ENCODE measurements around the gene TMEM175.

Gene TMEM175

DNA sequence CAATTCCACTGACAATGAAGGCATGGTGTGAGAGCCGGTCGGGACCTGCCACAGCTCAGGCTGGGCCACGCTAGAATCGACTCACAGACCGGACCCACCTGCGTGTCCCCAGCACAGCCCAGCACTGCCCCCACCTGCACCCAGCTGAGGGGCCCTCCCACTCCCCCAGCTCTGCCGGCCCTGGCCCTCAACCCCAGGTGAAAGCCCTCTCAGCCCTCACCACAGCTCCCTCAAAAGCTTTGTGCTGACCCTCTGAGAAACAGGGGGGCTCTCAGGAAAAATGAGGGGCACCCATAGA is 25.2 kb upstream of the TMEM175 start:
- TF ChIP-seq ZNF76 (tag by site-specific recombination; IDR thresholded peaks at IDR 0.05; ENCODE audit: borderline replicate concordance, low read depth) (no peak), ZNF501 (tag by site-specific recombination; IDR thresholded peaks at IDR 0.05) (no peak), HOXD13 (CRISPR knock-in tag; IDR thresholded peaks at IDR 0.05; ENCODE audit: borderline replicate concordance) (no peak)
- no peak overlapping the region for H3K27ac ChIP-seq (ENCODE audit: extremely low read depth, low read depth, low read length)
- ChIA-PET POLR2A (no interaction called here), CTCF (no interaction called here)
- H3K4me1 ChIP-seq (ENCODE audit: control insufficient read depth, insufficient read depth, low read length), result no peaks in the 10 kb centered on the region
- no peak overlapping the region for H3K4me3 ChIP-seq (ENCODE audit: low read depth, low read length)
- H3K36me3 ChIP-seq (ENCODE audit: control insufficient read depth in 2 of 2, insufficient read depth in 1 of 2, low read length in 2 of 2), result peaks cover 0 to 48% of the 10 kb centered on the region in 2 experiments; a peak in 2 of 3 replicates
- no peaks in the 10 kb centered on the region for H3K9me3 ChIP-seq (ENCODE audit: control insufficient read depth, insufficient read depth, low read depth, low read length)

DNA sequence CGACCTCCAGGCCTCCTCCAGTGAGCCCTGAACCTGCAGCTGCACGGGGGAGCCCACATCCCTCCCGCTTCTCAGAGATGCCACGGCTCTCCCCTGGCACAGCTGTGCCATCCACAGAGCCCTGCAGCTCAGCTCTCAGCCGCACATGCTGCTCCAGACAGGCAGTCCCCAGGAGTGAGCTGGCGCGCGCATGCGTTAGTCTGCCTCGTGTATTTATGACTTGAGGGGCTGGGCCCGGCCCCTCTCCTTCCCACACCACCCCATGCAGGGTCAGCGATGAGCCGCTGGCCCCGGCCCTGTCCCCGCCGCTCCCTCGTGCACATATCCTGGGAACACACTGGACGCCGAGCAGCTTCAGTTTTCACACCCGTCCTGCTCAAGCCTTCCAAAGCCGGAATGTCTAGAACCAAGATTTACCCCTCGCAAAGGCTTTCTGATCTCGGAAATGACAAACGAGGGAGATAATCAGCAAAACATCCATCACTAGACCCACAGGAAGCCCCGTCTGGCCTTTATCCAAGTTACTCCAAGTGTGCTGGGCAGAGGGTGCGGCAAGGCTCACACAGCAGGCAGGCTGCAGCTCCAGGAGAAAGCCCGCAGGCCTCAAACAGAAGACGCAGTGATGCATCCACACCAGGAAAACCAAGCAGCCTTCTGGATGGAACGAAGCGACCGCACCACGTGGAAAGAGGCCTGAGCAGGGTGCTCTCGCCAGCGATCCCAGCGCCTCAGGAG is 24.4 kb upstream of the TMEM175 start:
- Histone ChIP-seq H3K4me3 (ENCODE audit: low read depth, low read length) (no peak overlapping the region), H3K9me3 (ENCODE audit: control insufficient read depth, insufficient read depth, low read depth, low read length) (no peaks in the 10 kb centered on the region), H3K36me3 (ENCODE audit: control insufficient read depth in 2 of 2, insufficient read depth in 1 of 2, low read length in 2 of 2) (peaks cover 0 to 54% of the 10 kb centered on the region in 2 experiments; a peak in 2 of 3 replicates), H3K27ac (ENCODE audit: extremely low read depth, low read depth, low read length) (no peak overlapping the region), H3K4me1 (ENCODE audit: control insufficient read depth, insufficient read depth, low read length) (no peaks in the 10 kb centered on the region)
- ChIA-PET POLR2A (no interaction called here), CTCF (no interaction called here)
- TF ChIP-seq ZNF624 (tag by site-specific recombination; IDR thresholded peaks at IDR 0.05) (no peak), ZIC2 (tag by site-specific recombination; IDR thresholded peaks at IDR 0.05) (0 out of 2 replicates have a peak, but pooled peaks have one; percentile 9)

DNA sequence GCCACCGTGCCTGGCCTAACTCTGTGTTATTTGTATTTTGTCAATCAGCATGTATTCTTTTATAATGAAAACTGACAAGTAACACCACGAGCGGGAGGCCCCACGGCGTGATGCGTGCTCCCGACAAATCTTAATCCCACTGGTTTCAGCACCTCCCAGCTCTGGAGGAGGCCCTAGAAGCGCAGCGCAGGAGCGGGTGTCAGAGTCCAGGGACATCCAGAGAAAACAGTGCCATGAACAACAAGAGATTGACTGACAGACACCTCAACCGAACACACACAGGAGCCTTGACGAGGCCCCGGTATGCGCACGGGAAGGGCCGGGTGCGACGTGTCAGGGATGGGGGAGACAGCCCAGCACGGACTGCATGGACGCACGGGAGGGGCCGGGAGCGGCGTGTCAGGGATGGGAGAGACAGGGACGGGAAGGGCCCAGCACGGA is 23.1 kb upstream of the TMEM175 start:
- CTCF ChIA-PET, result no interaction called here
- H3K4me1 ChIP-seq (ENCODE audit: control insufficient read depth, insufficient read depth, low read length), result no peaks in the 10 kb centered on the region
- POLR2A ChIA-PET, result no interaction called here
- TF ChIP-seq, protein P1, sequence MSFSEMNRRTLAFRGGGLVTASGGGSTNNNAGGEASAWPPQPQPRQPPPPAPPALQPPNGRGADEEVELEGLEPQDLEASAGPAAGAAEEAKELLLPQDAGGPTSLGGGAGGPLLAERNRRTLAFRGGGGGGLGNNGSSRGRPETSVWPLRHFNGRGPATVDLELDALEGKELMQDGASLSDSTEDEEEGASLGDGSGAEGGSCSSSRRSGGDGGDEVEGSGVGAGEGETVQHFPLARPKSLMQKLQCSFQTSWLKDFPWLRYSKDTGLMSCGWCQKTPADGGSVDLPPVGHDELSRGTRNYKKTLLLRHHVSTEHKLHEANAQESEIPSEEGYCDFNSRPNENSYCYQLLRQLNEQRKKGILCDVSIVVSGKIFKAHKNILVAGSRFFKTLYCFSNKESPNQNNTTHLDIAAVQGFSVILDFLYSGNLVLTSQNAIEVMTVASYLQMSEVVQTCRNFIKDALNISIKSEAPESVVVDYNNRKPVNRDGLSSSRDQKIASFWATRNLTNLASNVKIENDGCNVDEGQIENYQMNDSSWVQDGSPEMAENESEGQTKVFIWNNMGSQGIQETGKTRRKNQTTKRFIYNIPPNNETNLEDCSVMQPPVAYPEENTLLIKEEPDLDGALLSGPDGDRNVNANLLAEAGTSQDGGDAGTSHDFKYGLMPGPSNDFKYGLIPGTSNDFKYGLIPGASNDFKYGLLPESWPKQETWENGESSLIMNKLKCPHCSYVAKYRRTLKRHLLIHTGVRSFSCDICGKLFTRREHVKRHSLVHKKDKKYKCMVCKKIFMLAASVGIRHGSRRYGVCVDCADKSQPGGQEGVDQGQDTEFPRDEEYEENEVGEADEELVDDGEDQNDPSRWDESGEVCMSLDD (tag by site-specific recombination; IDR thresholded peaks at IDR 0.05), result no peak
- TF ChIP-seq GLI4 (tag by site-specific recombination; IDR thresholded peaks at IDR 0.05) (no peak), ZNF24 (tag by site-specific recombination; IDR thresholded peaks at IDR 0.05) (no peak)
- TF ChIP-seq, protein P2, sequence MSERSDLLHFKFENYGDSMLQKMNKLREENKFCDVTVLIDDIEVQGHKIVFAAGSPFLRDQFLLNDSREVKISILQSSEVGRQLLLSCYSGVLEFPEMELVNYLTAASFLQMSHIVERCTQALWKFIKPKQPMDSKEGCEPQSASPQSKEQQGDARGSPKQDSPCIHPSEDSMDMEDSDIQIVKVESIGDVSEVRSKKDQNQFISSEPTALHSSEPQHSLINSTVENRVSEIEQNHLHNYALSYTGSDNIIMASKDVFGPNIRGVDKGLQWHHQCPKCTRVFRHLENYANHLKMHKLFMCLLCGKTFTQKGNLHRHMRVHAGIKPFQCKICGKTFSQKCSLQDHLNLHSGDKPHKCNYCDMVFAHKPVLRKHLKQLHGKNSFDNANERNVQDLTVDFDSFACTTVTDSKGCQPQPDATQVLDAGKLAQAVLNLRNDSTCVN (tag by site-specific recombination; optimal IDR thresholded peaks at IDR 0.05), result no peak
- H3K4me3 ChIP-seq (ENCODE audit: low read depth, low read length), result no peak overlapping the region
- H3K27ac ChIP-seq (ENCODE audit: extremely low read depth, low read depth, low read length), result no peak overlapping the region
- peaks cover 0 to 49% of the 10 kb centered on the region in 2 experiments; a peak in 2 of 3 replicates for H3K36me3 ChIP-seq (ENCODE audit: control insufficient read depth in 2 of 2, insufficient read depth in 1 of 2, low read length in 2 of 2)
- no peaks in the 10 kb centered on the region for H3K9me3 ChIP-seq (ENCODE audit: control insufficient read depth, insufficient read depth, low read depth, low read length)

DNA sequence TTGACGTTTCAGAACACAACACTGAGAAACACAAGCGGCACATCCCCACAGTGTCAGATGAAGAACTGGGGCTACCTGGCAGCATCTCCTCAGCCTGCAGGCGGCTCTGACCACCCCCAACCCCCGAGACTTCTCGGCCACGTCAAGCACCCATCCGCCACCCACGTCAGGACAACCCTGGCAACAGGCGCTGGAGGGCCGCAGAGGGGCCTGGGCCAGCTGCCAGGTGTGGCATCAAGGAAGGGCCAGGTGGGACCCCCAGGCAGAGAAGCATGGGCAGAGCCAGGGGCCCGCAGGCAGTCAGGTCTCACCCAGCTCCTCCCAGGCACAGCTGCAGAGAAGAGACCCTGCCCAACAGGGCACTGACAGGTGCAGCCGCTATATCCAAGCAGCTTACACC is 22.4 kb upstream of the TMEM175 start:
- no peak overlapping the region for H3K27ac ChIP-seq (ENCODE audit: extremely low read depth, low read depth, low read length)
- H3K9me3 ChIP-seq (ENCODE audit: control insufficient read depth, insufficient read depth, low read depth, low read length), result no peaks in the 10 kb centered on the region
- no peak overlapping the region for H3K4me3 ChIP-seq (ENCODE audit: low read depth, low read length)
- peaks cover 0 to 46% of the 10 kb centered on the region in 2 experiments; a peak in 2 of 3 replicates for H3K36me3 ChIP-seq (ENCODE audit: control insufficient read depth in 2 of 2, insufficient read depth in 1 of 2, low read length in 2 of 2)
- CTCF ChIA-PET, result no interaction called here
- POLR2A ChIA-PET, result no interaction called here
- no peaks in the 10 kb centered on the region for H3K4me1 ChIP-seq (ENCODE audit: control insufficient read depth, insufficient read depth, low read length)
- TF ChIP-seq MEIS1 (CRISPR knock-in tag; IDR thresholded peaks at IDR 0.05; ENCODE audit: borderline replicate concordance) (no peak), ZSCAN30 (tag by site-specific recombination; IDR thresholded peaks at IDR 0.05) (no peak), ZNF394 (tag by site-specific recombination; IDR thresholded peaks at IDR 0.05; ENCODE audit: borderline replicate concordance) (no peak), OVOL3 (tag by site-specific recombination; IDR thresholded peaks at IDR 0.05) (no peak), KLF16 (tag by site-specific recombination; IDR thresholded peaks at IDR 0.05) (no peak), OSR2 (tag by site-specific recombination; IDR thresholded peaks at IDR 0.05) (no peak)
- TF ChIP-seq, protein P3, sequence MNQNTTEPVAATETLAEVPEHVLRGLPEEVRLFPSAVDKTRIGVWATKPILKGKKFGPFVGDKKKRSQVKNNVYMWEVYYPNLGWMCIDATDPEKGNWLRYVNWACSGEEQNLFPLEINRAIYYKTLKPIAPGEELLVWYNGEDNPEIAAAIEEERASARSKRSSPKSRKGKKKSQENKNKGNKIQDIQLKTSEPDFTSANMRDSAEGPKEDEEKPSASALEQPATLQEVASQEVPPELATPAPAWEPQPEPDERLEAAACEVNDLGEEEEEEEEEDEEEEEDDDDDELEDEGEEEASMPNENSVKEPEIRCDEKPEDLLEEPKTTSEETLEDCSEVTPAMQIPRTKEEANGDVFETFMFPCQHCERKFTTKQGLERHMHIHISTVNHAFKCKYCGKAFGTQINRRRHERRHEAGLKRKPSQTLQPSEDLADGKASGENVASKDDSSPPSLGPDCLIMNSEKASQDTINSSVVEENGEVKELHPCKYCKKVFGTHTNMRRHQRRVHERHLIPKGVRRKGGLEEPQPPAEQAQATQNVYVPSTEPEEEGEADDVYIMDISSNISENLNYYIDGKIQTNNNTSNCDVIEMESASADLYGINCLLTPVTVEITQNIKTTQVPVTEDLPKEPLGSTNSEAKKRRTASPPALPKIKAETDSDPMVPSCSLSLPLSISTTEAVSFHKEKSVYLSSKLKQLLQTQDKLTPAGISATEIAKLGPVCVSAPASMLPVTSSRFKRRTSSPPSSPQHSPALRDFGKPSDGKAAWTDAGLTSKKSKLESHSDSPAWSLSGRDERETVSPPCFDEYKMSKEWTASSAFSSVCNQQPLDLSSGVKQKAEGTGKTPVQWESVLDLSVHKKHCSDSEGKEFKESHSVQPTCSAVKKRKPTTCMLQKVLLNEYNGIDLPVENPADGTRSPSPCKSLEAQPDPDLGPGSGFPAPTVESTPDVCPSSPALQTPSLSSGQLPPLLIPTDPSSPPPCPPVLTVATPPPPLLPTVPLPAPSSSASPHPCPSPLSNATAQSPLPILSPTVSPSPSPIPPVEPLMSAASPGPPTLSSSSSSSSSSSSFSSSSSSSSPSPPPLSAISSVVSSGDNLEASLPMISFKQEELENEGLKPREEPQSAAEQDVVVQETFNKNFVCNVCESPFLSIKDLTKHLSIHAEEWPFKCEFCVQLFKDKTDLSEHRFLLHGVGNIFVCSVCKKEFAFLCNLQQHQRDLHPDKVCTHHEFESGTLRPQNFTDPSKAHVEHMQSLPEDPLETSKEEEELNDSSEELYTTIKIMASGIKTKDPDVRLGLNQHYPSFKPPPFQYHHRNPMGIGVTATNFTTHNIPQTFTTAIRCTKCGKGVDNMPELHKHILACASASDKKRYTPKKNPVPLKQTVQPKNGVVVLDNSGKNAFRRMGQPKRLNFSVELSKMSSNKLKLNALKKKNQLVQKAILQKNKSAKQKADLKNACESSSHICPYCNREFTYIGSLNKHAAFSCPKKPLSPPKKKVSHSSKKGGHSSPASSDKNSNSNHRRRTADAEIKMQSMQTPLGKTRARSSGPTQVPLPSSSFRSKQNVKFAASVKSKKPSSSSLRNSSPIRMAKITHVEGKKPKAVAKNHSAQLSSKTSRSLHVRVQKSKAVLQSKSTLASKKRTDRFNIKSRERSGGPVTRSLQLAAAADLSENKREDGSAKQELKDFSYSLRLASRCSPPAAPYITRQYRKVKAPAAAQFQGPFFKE (tag by site-specific recombination; IDR thresholded peaks at IDR 0.05; ENCODE audit: borderline replicate concordance), result no peak

Data from HEK293 (cell line).